Measurements from ENCODE around the gene CCDC127. TPM values are rescaled to one million over a fixed set of nuclear protein-coding genes. Genes with fewer than 3 reads are reported as not detected.

The CCDC127 gene
- total and polyA plus RNA-seq, 2 donors (not counting 1 experiment from before 2014, with no cell fraction given): 1.4 to 8.7 TPM

GRCh38 chr5:162190-162564, 55.8 kb downstream of the CCDC127 start:
- TF ChIP-seq EZH2 (IDR thresholded peaks at IDR 0.05; ENCODE audit: borderline replicate concordance, insufficient read depth, low read depth, low read length, poor library complexity, severe bottlenecking) (no peak), CTCF (IDR thresholded peaks at IDR 0.05) (no peak)
- H3K27ac Mint-ChIP-seq: no peak overlapping the region
- H3K27me3 Mint-ChIP-seq: peaks cover 16% of the 10 kb centered on the region
- intact Hi-C loops (cut with micrococcal nuclease): no loop called here
- no peaks in the 10 kb centered on the region for H3K36me3 ChIP-seq (replicated peaks in 1 of 2; ENCODE audit: control extremely low read depth in 1 of 2, control insufficient read depth in 1 of 2, extremely low read depth in 1 of 2, insufficient read depth in 2 of 2, low read length in 1 of 2)
- no peak overlapping the region for H3K4me3 Mint-ChIP-seq
- H3K9me3 ChIP-seq (ENCODE audit: control extremely low read depth in 1 of 3, control insufficient read depth in 2 of 3, insufficient read depth in 1 of 3, low read length in 2 of 3): peaks cover 0 to 6% (median 0%) of the 10 kb centered on the region in 3 donors
- no peak overlapping the region for H3K9ac ChIP-seq (ENCODE audit: low read length)
- no peaks in the 10 kb centered on the region for H3K4me1 Mint-ChIP-seq
- DNase-seq (no peak), ATAC-seq (ENCODE audit: low read depth) (no peak)
- no peak overlapping the region for H2AFZ ChIP-seq (ENCODE audit: insufficient read depth, low read depth, low read length, poor library complexity, severe bottlenecking)
- WGBS (ENCODE audit: insufficient coverage): 95% methylated on average over 17 of the region's 19 CpGs
- no peak overlapping the region for H3K4me2 ChIP-seq (replicated peaks; ENCODE audit: low read depth, low read length, poor library complexity, severe bottlenecking)
- ChIA-PET POLR2A (no interaction called here), CTCF (no interaction called here)
- H3K79me2 ChIP-seq (ENCODE audit: control insufficient read depth, insufficient read depth, low read length): no peaks in the 10 kb centered on the region
- no peak overlapping the region for H3K4me3 ChIP-seq (ENCODE audit: control extremely low read depth in 1 of 5, extremely low read depth in 1 of 5, insufficient read depth in 1 of 5, low read depth in 2 of 5, low read length in 4 of 5)
- no peaks in the 10 kb centered on the region for H3K9me3 Mint-ChIP-seq (ENCODE audit: insufficient read depth)
- H3K4me1 ChIP-seq (ENCODE audit: control insufficient read depth in 2 of 2, insufficient read depth in 2 of 2, low read length in 2 of 2): no peaks in the 10 kb centered on the region
- no peak overlapping the region for H3K27ac ChIP-seq (ENCODE audit: low read length in 2 of 2)
- no peaks in the 10 kb centered on the region for H3K27me3 ChIP-seq (replicated peaks in 1 of 4; ENCODE audit: control extremely low read depth in 1 of 4, control insufficient read depth in 3 of 4, insufficient read depth in 4 of 4, low read length in 3 of 4)
- no peaks in the 10 kb centered on the region for H4K20me1 ChIP-seq (ENCODE audit: control insufficient read depth, insufficient read depth, low read length, poor library complexity, severe bottlenecking)

- ATAC-seq (ENCODE audit: low read depth) (no peak), DNase-seq (no peak)
- Histone ChIP-seq H3K79me2 (ENCODE audit: control insufficient read depth, insufficient read depth, low read length) (no peaks in the 10 kb centered on the region), H3K9ac (ENCODE audit: low read length) (no peak overlapping the region), H3K27me3 (replicated peaks in 1 of 4; ENCODE audit: control extremely low read depth in 1 of 4, control insufficient read depth in 3 of 4, insufficient read depth in 4 of 4, low read length in 3 of 4) (no peaks in the 10 kb centered on the region), H4K20me1 (ENCODE audit: control insufficient read depth, insufficient read depth, low read length, poor library complexity, severe bottlenecking) (no peaks in the 10 kb centered on the region), H3K4me2 (replicated peaks; ENCODE audit: low read depth, low read length, poor library complexity, severe bottlenecking) (no peak overlapping the region), H3K9me3 (ENCODE audit: control extremely low read depth in 1 of 3, control insufficient read depth in 2 of 3, insufficient read depth in 1 of 3, low read length in 2 of 3) (peaks cover 0 to 6% (median 0%) of the 10 kb centered on the region in 3 donors), H3K36me3 (replicated peaks in 1 of 2; ENCODE audit: control extremely low read depth in 1 of 2, control insufficient read depth in 1 of 2, extremely low read depth in 1 of 2, insufficient read depth in 2 of 2, low read length in 1 of 2) (no peaks in the 10 kb centered on the region), H3K4me3 (ENCODE audit: control extremely low read depth in 1 of 5, extremely low read depth in 1 of 5, insufficient read depth in 1 of 5, low read depth in 2 of 5, low read length in 4 of 5) (no peak overlapping the region), H3K4me1 (ENCODE audit: control insufficient read depth in 2 of 2, insufficient read depth in 2 of 2, low read length in 2 of 2) (no peaks in the 10 kb centered on the region), H2AFZ (ENCODE audit: insufficient read depth, low read depth, low read length, poor library complexity, severe bottlenecking) (no peak overlapping the region), H3K27ac (ENCODE audit: low read length in 2 of 2) (no peak overlapping the region)
- CTCF ChIA-PET: no interaction called here
- no peaks in the 10 kb centered on the region for H3K9me3 Mint-ChIP-seq (ENCODE audit: insufficient read depth)
- no peak overlapping the region for H3K27ac Mint-ChIP-seq
- intact Hi-C loops (cut with micrococcal nuclease): no loop called here
- H3K27me3 Mint-ChIP-seq: peaks cover 18% of the 10 kb centered on the region
- no peaks in the 10 kb centered on the region for H3K4me1 Mint-ChIP-seq
- no peak overlapping the region for H3K4me3 Mint-ChIP-seq
- POLR2A ChIA-PET: no interaction called here
- TF ChIP-seq EZH2 (IDR thresholded peaks at IDR 0.05; ENCODE audit: borderline replicate concordance, insufficient read depth, low read depth, low read length, poor library complexity, severe bottlenecking) (no peak), CTCF (IDR thresholded peaks at IDR 0.05) (no peak)
- WGBS (ENCODE audit: insufficient coverage): 96% methylated on average over 17 of the region's 17 CpGs
Observed at GRCh38 chr5:161803-162110, 56.2 kb downstream of the CCDC127 start.
